Measurements from ENCODE around the gene KLHL5. TPM values are rescaled to one million over a fixed set of nuclear protein-coding genes. Genes with fewer than 3 reads are reported as not detected.

Gene KLHL5
- polyA plus RNA-seq, 1 donor from 2014 or later: 33.8 TPM

DNA sequence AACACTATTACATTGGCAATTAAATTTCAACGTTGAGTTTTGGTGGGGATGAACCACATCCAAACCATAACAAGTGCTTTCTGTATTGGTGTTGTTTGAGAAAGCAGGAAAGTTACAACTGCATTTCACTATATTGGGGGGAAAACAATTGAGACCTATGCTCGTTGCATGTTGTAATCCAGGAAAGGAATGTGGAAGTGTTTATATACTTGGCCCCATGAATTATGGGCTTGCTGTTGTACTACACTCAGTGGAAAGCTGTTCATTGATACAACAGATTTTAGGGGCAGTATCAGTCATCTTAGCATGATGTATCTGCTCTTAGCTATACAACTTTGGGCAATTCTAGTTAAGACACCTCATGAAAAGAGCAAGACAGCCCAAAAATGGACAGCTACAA is 52.4 kb downstream of the KLHL5 start:
- Histone ChIP-seq H3K27me3 (ENCODE audit: insufficient read depth, low read depth, low read length) (no peaks in the 10 kb centered on the region), H3K9ac (ENCODE audit: low read length) (no peak overlapping the region), H3K9me2 (ENCODE audit: insufficient read depth, low read length) (no peaks in the 10 kb centered on the region), H3K27ac (ENCODE audit: low read length) (no peak overlapping the region), H3K9me3 (ENCODE audit: low read length) (no peaks in the 10 kb centered on the region), H3K79me2 (replicated peaks; ENCODE audit: insufficient read depth, low read length) (no peaks in the 10 kb centered on the region), H3K4me3 (ENCODE audit: low read length) (no peak overlapping the region), H3F3A (ENCODE audit: insufficient read depth, low read length, poor library complexity, severe bottlenecking) (no peaks in the 10 kb centered on the region), H2AFZ (ENCODE audit: low read depth, low read length) (no peak overlapping the region), H3K4me2 (ENCODE audit: low read length) (no peak overlapping the region), H4K20me1 (ENCODE audit: insufficient read depth) (no peaks in the 10 kb centered on the region), H3K36me3 (ENCODE audit: insufficient read depth, low read length) (peaks cover 6% of the 10 kb centered on the region)
- TF ChIP-seq CTCF (IDR thresholded peaks at IDR 0.05; ENCODE audit: poor library complexity, severe bottlenecking) (no peak), EP300 (conservative IDR thresholded peaks at IDR 0.05; ENCODE audit: poor library complexity, severe bottlenecking) (no peak), EZH2 (IDR thresholded peaks at IDR 0.05; ENCODE audit: borderline replicate concordance, insufficient read depth, low read length, poor library complexity, severe bottlenecking) (no peak), SMC3 (conservative IDR thresholded peaks at IDR 0.05; ENCODE audit: poor library complexity) (no peak), POLR2AphosphoS5 (IDR thresholded peaks at IDR 0.05) (no peak), RAD21 (conservative IDR thresholded peaks at IDR 0.05) (no peak), MXI1 (conservative IDR thresholded peaks at IDR 0.05; ENCODE audit: poor library complexity, severe bottlenecking) (no peak), TAF1 (IDR thresholded peaks at IDR 0.05; ENCODE audit: low read depth) (no peak), REST (IDR thresholded peaks at IDR 0.05; ENCODE audit: borderline replicate concordance) (no peak)

DNA sequence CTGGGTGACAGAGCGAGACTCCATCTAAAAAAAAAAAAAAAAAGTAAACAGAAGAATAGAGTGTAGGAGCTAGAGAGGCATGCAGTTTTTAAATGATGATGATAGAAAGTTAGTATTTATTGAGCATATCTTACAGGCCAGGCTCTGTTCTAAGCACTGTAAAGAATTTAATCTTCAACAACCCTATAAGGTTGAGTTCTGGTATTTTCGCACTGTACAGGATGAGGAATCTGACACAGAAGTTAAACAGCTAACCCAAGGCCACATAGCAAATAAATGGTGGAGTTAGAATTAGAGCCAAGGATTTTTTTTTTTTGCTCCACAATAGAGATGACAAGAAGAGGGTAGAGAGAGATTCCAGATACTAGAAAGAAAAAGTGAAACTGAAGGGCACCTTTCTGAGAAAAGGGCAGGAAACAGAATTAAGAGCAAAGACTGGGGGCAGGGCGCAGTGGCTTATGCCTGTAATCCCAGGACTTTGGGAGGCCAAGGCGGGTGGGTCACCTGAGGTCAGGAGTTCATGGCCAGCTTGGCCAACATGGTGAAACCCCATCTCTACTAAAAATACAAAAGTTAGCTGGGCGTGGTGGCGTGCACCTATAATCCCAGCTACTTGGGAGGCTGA is 56.1 kb downstream of the KLHL5 start:
- no peak overlapping the region for H2AFZ ChIP-seq (ENCODE audit: low read depth, low read length)
- H4K20me1 ChIP-seq (ENCODE audit: insufficient read depth): no peaks in the 10 kb centered on the region
- no peak overlapping the region for H3K9ac ChIP-seq (ENCODE audit: low read length)
- H3K4me2 ChIP-seq (ENCODE audit: low read length): no peak overlapping the region
- peaks cover 3% of the 10 kb centered on the region for H3K36me3 ChIP-seq (ENCODE audit: insufficient read depth, low read length)
- no peaks in the 10 kb centered on the region for H3K9me2 ChIP-seq (ENCODE audit: insufficient read depth, low read length)
- H3K79me2 ChIP-seq (replicated peaks; ENCODE audit: insufficient read depth, low read length): no peaks in the 10 kb centered on the region
- TF ChIP-seq POLR2AphosphoS5 (IDR thresholded peaks at IDR 0.05) (no peak), RAD21 (conservative IDR thresholded peaks at IDR 0.05) (no peak), EP300 (conservative IDR thresholded peaks at IDR 0.05; ENCODE audit: poor library complexity, severe bottlenecking) (no peak), MXI1 (conservative IDR thresholded peaks at IDR 0.05; ENCODE audit: poor library complexity, severe bottlenecking) (no peak)
- H3K9me3 ChIP-seq (ENCODE audit: low read length): no peaks in the 10 kb centered on the region
- no peak overlapping the region for H3K4me3 ChIP-seq (ENCODE audit: low read length)
- H3K27ac ChIP-seq (ENCODE audit: low read length): no peak overlapping the region
- H3K27me3 ChIP-seq (ENCODE audit: insufficient read depth, low read depth, low read length): no peaks in the 10 kb centered on the region
- no peaks in the 10 kb centered on the region for H3F3A ChIP-seq (ENCODE audit: insufficient read depth, low read length, poor library complexity, severe bottlenecking)

All from neural cell (in vitro differentiated cells).